NCI-H69 (cell line): Measurements from ENCODE around the gene SDK1.

Experiments
- DNase-seq: peaks from one replicate; lab custom pipeline; 2025; lab: John Stamatoyannopoulos, UW

The SDK1 gene

DNA sequence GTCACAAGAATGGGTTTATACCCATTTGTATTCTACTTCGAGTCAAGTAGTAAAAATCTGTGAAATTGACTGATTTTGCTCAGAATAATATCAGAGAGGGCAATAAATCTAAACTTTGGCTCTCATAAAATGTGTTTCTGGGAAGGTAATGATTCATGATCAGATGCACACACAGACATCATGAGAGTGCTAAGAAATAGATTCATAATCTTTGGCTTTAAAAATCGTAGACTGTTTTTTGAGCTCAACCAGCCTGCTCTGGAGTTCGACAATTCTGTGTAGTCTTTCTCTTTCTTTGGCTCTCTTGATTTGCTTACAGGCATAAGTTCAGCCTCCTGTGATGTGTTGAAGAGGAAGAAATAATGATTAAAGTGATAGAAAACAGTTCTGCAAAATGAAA is 494.7 kb downstream of the SDK1 start:
- no peak for DNase-seq

DNA sequence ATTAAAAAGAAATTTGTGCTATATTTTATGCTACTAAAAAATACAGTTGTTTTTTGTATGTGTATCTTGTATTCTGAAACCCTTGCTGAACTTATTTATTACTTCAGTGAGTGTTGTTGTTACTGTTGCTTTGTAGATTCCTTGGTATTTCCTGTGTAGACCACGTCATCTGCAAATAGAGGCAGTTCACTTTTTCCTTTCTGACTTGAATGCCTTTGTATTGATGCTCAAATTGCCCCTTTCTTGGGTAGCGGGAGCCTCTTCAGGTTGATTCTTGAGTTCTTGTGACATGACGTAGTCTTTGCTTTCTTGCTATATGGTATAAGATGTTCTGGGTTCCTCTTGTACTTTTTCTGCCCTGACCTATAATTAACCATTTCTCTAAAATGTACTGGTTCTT is 504.1 kb downstream of the SDK1 start:
- no peak for DNase-seq

DNA sequence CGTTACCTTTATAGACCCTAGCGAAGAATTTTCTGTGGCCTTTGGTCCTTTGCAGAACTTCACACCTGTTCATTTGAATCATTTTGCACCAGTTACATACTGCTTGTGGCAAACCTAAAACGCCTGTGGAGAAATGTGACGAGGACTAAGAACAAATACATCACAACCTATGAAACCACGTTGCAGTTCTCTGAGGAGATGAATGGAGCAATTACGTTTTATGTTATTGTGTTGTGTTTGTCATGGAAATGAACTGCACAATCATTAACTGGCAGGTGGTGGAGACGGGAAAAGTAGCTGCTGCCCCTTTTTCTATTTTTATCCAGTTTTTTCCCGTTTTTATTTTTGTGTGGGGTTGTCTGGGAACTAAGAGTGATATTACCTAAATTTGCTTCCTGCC is 505.5 kb downstream of the SDK1 start:
- DNase-seq: peak; percentile 6

DNA sequence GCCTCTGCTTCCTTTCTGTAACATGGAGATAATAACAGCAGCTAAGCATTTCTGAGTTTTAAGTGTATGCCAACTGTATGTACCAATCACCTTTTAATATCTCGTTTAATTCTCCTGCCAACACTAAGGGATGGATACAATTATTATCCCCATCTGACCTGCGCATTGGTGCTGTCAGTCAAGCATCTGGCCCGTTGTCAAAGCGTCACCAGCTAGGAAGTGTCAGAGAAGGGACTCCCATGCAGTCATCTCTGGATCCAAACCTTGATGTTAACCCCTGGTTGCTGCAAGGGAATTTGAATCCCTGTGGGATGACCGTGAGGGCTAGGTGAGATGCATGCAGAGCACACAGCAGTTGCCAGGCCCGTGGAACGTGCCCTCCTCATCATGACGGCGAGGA is 506.8 kb downstream of the SDK1 start:
- DNase-seq: no peak

DNA sequence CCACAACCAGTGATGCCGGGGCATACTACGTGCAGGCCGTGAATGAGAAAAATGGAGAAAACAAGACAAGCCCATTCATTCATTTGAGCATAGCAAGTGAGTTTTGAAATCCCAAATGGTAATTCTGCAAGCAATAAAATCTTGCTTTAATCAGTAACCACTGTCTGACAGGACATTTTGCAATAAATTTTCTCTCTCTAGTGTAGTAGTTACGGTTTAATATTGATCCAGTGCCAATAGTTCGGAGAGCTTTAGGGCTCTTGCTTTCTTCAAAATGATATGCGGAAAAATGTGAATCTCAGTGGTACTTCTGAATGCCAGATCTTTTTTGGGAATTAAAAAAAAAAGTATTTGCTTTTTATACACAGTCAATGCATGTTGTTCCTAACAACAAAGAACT is 520.4 kb downstream of the SDK1 start:
- no peak for DNase-seq

DNA sequence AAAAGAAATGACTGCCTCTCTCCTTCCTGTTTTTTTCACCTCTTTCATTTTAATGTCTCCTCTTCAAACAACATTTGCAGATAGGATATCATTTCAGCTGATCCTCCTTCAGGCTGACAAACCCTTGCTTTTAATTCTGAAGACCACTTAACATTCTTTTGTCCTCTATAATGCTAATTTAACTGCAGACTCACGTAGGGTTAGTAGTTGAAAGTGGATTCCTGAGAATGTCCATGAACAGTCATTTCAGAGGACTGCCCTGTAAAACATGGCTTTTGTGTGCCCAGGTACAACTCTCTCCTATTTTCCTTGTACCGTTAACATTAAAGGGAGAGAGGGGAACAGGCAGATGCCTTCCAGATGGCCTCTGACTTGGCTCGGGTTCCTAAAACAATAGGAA is 524.4 kb downstream of the SDK1 start:
- DNase-seq: no peak

DNA sequence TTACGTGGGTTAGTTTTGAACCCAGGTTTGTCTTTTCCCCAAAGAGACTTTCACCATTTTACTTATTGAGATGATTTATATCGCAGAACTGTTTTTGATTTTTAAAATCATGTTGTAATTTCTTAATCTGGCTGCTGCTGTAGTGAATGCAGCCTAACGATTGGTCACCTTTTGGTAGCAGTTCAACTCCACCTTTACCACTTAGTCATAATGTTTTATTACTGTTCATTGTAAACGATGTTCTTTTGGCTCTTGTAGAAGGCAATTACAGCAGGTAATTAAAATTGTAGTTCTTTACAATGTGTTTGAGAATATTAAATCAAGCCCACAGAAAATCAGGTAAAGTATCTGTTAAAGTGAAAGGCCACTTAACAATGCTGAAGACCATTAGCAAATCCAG is 531.1 kb downstream of the SDK1 start:
- DNase-seq: peak; percentile 33

DNA sequence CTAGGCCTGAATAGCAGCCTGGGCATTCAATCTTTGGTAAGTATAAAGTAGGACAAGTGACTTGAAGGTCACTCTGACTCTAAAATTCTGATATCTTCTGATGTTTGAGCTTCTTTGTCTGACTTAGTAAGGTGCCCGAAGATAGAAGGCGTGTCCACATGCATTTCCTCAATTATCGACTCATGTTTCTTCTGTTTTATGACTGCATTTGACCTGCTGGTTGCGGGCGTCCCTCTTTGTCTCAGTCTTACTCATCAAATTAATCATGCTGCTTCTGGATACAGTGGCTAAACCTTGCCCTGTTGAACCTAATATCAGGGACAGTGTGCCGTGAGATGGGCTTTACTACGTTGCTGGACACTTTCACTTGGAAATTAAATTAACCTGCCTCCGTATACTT is 534.1 kb downstream of the SDK1 start:
- DNase-seq: no peak

DNA sequence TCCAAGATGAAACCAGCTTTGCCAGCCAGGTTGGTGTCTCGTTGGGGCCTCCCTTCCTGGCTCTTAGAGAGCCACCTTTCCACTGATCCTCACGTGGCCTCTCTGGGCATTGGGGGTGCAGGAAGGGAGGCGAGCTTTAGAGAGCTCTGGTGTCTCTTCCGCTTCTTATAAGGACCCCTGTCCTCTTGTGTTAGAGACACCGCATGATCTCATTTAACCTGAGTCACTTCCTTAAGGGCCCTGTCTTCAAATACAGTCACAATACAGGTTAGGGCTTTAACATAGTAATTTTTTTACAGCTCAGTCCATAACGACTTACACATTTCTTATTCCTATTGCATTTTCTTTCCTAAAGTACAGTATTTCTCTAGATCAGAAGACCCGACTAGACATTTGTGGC is 535.8 kb downstream of the SDK1 start:
- no peak for DNase-seq

DNA sequence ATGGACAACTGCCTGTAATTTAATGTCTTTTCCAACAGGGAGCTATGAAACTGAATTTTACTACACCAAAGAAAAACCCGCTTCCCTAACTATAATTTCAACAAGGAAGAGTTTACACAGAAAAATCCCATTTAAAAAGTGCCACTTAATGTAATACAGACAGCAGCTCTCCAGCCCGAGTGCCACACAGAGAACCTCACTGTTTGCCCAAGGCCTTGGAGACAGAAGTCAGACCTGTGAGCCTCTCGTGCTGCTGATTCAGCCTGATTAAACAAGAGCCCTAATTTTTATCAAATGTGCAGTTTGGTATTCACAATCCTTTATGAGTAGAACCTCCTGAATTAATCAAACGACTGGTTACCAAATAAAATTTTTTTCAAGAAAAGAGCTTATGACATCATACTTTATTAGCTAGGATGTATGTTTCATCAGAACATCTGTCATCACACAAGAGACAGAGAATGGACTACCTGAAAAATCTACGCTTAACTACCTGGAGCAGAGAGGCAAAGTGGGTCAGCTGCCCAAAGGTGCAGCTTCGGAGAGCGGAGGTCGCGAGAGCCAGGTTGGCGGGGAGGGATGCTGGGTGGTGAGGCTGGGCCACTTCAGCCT is 543.6 kb downstream of the SDK1 start:
- DNase-seq: peak; percentile 22

DNA sequence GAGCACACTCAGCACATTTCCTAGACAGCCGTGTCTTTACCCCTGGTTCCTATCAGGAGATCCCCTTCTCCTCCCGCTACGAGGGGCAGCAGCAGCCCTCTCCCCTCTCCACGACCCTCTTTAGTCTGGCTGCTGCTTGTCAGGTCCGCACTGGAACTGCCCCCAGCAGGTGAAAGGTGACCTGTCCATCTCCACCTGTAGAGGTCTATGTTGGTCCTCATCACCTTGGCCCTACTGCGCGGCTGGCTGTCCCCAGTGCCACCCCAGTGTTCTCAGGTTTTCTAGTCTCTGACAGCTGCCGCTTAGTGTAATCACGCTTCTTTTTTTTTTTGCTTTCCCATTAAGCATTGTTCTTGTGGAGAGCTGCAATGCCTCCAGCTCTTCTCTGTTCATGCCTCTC is 545.7 kb downstream of the SDK1 start:
- DNase-seq: no peak

DNA sequence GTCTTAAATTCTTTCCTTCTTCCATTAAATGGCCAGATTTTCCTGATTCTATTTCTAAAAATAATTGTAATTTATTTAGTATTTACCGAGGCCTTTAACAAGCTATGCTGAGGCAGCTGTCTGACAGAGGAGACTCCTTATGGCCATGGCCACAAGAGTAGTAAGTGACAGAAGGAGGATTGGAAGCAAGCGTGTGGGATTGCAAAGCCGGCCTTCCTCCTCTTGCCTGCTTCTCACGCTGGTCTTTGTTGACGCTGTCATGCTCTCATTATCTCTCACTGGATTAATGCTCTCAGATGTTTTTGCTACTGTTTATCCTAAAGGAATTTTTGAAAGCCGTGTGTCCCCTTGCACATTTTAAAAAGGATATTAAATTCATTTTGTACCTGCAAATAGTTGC is 546.3 kb downstream of the SDK1 start:
- no peak for DNase-seq

DNA sequence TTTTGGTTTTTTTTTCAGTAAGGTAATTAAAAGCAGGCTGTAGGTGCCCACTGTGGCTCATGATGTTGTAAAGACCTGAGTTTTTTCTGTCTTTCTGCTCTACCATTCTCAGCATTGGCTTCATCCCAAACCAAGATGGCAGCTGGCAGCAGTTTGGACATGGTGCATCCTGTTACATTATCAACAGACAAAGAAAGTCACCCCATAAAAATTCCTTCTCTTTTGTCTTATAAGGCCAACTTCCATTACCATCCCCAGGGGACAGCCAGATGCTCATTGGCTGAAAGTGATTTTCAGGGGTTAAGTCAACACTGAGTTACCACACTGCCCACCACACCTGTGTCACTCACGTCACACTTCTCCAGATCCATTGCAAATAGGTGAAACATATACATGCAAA is 558.4 kb downstream of the SDK1 start:
- peak; percentile 63 for DNase-seq

DNA sequence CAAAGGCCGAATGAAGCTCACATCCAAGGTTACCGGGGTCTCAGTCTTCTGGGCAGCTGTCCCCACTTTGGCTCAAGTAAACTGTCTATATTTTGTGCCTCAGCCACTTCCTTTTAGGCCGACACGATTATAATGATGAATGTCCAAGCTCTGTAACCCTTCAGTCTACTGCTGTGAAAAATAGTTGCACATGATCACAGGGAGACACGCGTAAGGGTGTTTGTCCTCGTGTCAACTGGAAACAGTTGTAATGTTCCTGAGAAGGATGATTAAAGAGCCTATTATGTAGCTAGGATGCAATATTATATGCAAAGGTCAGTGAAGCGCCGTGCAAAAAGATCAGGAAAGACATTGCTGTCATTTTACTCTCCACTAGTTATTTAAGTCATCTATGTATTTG is 559.9 kb downstream of the SDK1 start:
- DNase-seq: peak; percentile 32

DNA sequence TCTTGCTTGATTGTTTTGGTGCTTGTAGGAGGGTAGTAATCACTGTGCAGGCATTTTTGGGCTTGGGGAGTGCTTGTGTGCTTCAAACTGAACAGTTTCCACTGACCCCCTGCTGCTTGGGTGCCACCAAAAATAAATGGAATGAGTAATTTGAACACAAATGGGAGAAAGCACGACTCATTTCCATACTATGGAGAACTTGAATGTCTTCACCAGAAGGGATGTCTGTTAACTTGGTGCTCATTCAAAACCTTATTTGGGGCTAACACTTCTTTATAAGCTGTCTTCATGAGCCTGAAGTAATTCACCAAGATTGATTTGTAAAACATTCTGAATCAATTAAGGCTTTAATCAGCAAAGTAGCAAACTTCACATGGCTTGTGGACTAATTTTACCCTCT is 560.3 kb downstream of the SDK1 start:
- DNase-seq: no peak

DNA sequence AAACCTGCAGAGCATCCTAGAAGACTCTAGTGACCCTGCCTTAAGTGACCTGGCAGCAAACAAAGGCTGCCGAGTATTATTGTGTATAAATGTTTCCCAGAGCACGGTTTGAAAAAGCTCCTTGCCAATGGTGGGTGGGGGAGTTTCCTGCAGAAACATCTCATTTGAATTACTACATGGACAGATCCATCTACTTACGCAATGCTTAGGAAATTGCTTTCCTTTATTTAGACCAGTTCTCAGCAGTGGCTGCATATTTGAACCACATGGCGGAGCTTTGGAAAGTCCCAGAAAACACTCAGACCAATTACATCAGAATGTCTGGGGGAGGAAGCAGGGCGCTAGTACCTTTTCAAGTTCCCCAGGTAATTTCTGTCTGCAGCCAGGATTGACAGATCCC is 560.9 kb downstream of the SDK1 start:
- peak; percentile 71 for DNase-seq

DNA sequence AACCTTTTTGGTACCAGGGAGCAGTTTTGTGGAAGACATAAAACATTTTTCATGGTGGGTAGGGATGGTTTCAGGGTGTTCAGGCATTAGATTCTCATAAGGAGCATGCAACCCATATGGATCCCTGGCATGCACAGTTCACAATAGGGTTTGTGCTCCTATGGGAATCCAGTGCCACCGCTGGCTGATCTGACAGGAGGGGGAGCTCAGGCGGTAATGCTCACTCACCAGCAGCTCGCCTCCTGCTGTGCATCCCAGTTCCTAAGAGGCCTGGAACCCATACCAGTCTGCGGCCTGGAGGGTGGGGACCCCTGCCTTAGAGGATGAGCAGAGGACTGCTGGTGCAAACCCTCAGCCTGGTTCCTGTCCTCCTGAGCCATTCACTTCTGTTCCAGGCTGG is 561.7 kb downstream of the SDK1 start:
- DNase-seq: peak; percentile 30

DNA sequence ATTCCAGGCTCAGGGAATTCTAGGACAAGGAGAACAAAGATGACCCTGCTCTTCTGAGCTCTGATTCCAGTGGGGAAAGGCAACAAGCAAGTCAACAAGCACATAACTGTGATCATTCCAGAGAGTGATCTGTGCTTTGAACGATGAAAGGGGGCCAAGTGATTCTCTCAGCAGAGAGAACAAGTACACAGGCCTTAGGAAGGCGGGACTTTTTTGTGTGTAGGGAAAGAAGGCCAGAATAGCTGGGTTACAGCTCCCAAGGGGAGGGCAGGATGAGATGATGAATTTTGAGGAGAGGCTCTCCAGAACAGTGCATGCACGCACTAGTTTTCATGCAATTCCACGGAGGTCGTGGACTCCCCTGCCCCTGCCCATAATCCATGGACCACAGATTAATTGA is 565.2 kb downstream of the SDK1 start:
- no peak for DNase-seq

DNA sequence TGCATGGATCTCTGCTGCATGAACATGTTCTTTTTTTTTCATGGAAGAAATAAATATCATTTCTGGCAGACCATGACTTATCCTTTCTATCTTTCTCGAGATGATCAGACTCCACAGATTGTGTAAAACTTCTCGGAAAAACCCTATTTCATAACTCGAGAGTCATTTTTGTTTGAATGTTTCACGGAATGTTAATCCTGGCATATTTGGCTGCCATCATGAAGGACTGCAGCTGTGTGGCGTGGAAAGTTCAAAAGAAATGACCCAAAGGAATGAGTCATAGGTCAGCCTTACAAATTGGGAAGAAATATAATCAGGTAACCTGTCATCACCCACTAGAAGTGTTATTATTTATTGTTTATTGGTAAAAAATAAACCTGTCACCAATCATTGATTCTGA is 566.8 kb downstream of the SDK1 start:
- no peak for DNase-seq

DNA sequence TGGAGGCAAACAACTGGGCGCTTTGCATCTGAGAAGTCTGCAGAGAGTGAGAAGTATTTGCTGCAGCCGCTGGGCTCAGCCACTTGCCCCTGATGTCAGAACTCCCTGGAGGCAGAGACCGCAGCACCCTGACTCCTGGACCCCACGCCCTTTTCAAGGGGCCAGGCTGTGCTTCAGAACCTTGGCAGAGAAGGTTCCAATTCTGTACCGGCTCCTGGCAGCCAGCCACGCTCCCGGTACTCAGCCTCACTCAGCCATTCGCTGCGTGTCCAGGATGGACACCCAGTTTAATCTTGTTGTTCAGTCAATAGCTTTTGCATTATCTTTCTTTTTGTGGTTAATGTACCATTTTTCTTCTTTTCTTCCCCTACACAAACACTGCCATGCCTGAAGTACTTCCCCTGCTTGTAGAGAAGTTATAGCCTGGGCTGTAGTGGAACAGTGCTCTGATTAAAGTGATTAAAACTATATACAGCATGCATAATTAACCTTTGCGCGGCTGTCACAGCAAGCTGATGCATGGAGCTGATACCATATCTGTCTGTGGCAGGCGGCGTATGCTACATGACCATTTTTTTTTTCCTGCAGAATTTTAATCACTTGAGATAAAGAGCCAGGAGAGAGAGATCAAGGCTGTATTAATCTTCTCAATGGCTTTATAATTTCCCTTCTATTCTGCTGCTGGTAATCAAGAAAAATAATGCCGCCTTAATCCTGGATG is 578.5 kb downstream of the SDK1 start:
- peak; percentile 83 for DNase-seq

DNA sequence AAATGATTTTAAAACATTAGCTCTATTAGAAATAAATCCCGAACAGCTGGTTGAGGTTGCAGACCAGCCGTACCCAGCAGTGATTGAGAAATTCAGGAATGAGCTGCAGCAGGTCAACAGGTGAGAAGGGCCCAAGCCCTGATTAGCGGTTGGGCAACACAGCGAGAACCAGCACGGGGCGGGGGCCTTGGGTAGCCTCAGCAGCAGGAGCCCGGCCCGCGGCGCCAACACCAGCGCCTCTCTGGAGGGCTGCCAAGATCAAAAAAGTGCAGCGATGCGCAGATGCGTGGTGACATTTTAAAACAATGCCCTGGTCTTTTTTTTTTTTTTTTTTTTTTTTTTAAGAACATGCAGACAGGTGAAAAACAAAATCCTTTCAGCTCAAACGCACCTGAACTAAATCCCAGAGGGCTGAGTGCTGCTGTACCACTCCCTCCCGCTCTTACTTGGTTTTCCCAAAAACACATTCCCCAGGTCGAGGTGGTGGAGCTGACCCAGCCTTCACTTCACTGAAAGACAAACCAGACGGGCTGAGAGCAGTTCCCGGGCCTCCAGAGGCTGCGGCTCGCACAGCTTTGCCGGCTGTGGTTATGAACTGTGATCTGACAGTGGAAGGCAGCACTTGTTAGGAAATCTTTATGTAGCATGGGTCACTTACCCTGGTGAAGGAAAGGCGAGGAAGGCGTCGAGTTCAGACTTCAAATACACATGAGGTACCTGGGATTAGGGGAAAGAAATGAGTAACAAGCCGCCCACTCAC is 579.4 kb downstream of the SDK1 start:
- DNase-seq: peak; percentile 95

DNA sequence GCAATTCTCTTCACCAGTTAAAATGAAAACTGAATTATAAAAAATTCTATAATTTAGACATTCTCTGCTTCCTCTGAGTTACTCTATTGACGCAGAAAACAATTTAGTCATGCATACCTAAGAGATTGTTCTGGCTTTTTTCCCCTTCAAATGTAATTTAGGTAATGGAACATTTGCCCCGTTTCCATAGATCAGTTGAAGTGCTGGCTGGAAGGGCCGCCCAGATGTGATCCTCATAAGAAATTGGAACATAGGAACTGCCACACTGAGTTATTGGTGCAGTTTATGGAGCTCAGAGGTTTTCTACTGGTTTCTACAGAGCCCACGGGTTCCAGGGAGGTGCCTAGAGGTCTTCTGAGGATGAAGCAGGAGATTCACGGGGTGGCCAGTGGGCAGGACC is 581.7 kb downstream of the SDK1 start:
- DNase-seq: no peak

DNA sequence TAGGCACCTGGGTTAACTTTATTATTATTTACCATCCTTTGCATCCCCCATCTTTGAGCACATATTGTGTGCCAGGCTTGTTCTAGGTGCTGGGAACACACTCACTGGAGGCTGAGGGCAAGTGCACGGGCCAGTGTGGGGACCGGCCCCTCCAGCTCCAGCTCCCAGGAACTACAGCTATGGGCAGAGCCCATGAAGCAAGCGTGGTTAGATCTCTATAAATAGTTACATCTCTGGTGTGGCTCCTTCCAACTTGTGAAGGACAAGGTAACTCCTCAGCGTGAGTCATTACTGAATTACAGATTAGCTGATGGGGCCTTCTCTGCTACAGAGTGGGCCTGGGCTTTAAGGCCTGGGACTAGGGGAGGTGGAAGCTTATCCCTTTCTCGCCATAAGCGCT is 583.5 kb downstream of the SDK1 start:
- DNase-seq: no peak
